GM12878 (cell line): ENCODE measurements around the gene EIF5A. TPM values are rescaled to one million over a fixed set of nuclear protein-coding genes. Genes with fewer than 3 reads are reported as not detected.

ENCODE experiments used
- BMI1 ChIP-seq: fragments of 450-650 bp; IDR thresholded peaks from 2 replicates; pipeline ENCODE4 v1.6.1; 2016; ENCODE audit warnings: mild to moderate bottlenecking, moderate library complexity, borderline replicate concordance
- CBX5 ChIP-seq: sonication (generic); IDR thresholded peaks from 2 replicates; pipeline ENCODE4 v1.6.1; 2016; ENCODE audit warnings: low read depth, moderate library complexity, mild to moderate bottlenecking, inconsistent platforms
- CUX1 ChIP-seq: IDR thresholded peaks from 2 replicates; pipeline ENCODE4 v1.6.1; 2012; ENCODE audit warnings: improper control_type of control experiment, low read depth, low read length; ENCODE audit not compliant: insufficient replicate concordance
- DPF2 ChIP-seq: fragments of 450-650 bp; IDR thresholded peaks from 2 replicates; pipeline ENCODE4 v1.6.1; 2017; ENCODE audit warnings: mild to moderate bottlenecking
- E2F8 ChIP-seq: fragments of 450-650 bp; IDR thresholded peaks from 2 replicates; pipeline ENCODE4 v1.6.1; 2018; ENCODE audit warnings: mild to moderate bottlenecking, low read depth, moderate library complexity; ENCODE audit not compliant: partially characterized antibody
- GABPA ChIP-seq: IDR thresholded peaks from 2 replicates; pipeline ENCODE4 v1.6.1; 2014; ENCODE audit warnings: antibody characterized with exemption, low read depth, mild to moderate bottlenecking, inconsistent platforms
- IKZF1 ChIP-seq: fragments of 450-650 bp; conservative IDR thresholded peaks from 2 replicates; pipeline ENCODE4 v1.6.1; 2017; ENCODE audit warnings: antibody characterized with exemption, mild to moderate bottlenecking
- IKZF2 ChIP-seq, 2 experiments: fragments of 450-650 bp; IDR thresholded peaks; 2 replicates each; pipeline ENCODE4 v1.6.1; 2017; ENCODE audit warnings: mild to moderate bottlenecking in 2 of 2, moderate library complexity in 2 of 2
- KAT2A ChIP-seq: conservative IDR thresholded peaks from 2 replicates; pipeline ENCODE4 v1.6.1; 2011; ENCODE audit warnings: low read depth, low read length; ENCODE audit not compliant: control insufficient read depth
- LARP7 ChIP-seq: fragments of 450-650 bp; IDR thresholded peaks from 2 replicates; pipeline ENCODE4 v1.6.1; 2017; ENCODE audit warnings: mild to moderate bottlenecking
- RAD21 ChIP-seq: IDR thresholded peaks from 2 replicates; pipeline ENCODE4 v1.6.1; 2011; ENCODE audit warnings: mild to moderate bottlenecking, low read depth, low read length, moderate library complexity; ENCODE audit not compliant: insufficient read depth
- RB1 ChIP-seq: fragments of 450-650 bp; formaldehyde crosslinking; IDR thresholded peaks from 2 replicates; pipeline ENCODE4 v1.6.1; 2017; ENCODE audit warnings: mild to moderate bottlenecking, borderline replicate concordance
- RELB ChIP-seq: fragments of 450-650 bp; IDR thresholded peaks from 2 replicates; pipeline ENCODE4 v1.6.1; 2017; ENCODE audit warnings: low read depth, mild to moderate bottlenecking, moderate library complexity
- SKIL ChIP-seq: fragments of 450-650 bp; IDR thresholded peaks from 2 replicates; pipeline ENCODE4 v1.6.1; 2017; ENCODE audit warnings: mild to moderate bottlenecking, low read depth, inconsistent platforms; ENCODE audit not compliant: poor library complexity, severe bottlenecking
- SP1 ChIP-seq: IDR thresholded peaks from one replicate; pipeline ENCODE4 v1.6.1; 2011; ENCODE audit warnings: low read depth, low read length
- SREBF1 ChIP-seq: IDR thresholded peaks from 2 replicates; pipeline ENCODE4 v1.6.1; 2012; ENCODE audit warnings: mild to moderate bottlenecking, low read length
- TBL1XR1 ChIP-seq: IDR thresholded peaks from 2 replicates; pipeline ENCODE4 v1.6.1; 2012; ENCODE audit warnings: low read depth, low read length, improper control_type of control experiment
- TCF12 ChIP-seq: IDR thresholded peaks from 2 replicates; pipeline ENCODE4 v1.6.1; 2011; ENCODE audit warnings: low read depth, mild to moderate bottlenecking, low read length
- ZBED1 ChIP-seq: IDR thresholded peaks from 2 replicates; pipeline ENCODE4 v1.6.1; 2016; ENCODE audit warnings: borderline replicate concordance
- ZZZ3 ChIP-seq: IDR thresholded peaks from 2 replicates; pipeline ENCODE4 v1.6.1; 2011; ENCODE audit warnings: low read depth; ENCODE audit not compliant: control insufficient read depth, insufficient read length
- polyA plus RNA-seq, 11 experiments: library from polyadenylated mRNA; depleted of rRNA in 4 of 11; unstranded in 6 of 11; stranded (reverse) in 5 of 11; fragments of >200 nt; fragmentation: Nextera tagmentation in 4 of 11; fragmentation: Illumina TruSeq in 1 of 11; extraction: Ambion mirVana in 4 of 11; extraction: Trizol in 1 of 11; gene quantifications; 1 replicate in 1 of 11; 2 replicates in 10 of 11; pipeline versions ENCODE4 v1.2.1 to v1.2.3, GENCODE V29; 2011 to 2016; ENCODE audit warnings: inconsistent platforms in 2 of 11, missing spikeins in 2 of 11, low read depth in 1 of 11
- total RNA-seq, 4 experiments: library from RNA; depleted of rRNA in 3 of 4; stranded (reverse); fragments of >200 nt in 3 of 4; fragmentation: Illumina TruSeq in 1 of 4; extraction: Trizol in 1 of 4; gene quantifications; 2 replicates each; pipeline versions ENCODE4 v1.2.1 to v1.2.3, GENCODE V29; 2013 to 2021

Gene EIF5A
- total and polyA plus RNA-seq, 10 of the 15 experiments (the other 5 are each of a cell fraction or from before 2014, with no cell fraction given): 26.5 to 1,792 (median 944) TPM

- peak; percentile 65 for TF ChIP-seq SP1
- peak; percentile 79 for TF ChIP-seq IKZF1
- TF ChIP-seq ZBED1: no peak
- TF ChIP-seq IKZF2 (IDR thresholded peaks at IDR 0.05): peak; percentile 39 to 42; a peak in 2 of 4 replicates
- peak; percentile 74; the same call in 1 of the 2 replicates for TF ChIP-seq RELB
- TF ChIP-seq CUX1: no peak
- TF ChIP-seq LARP7: no peak
- TF ChIP-seq KAT2A: no peak
- TF ChIP-seq ZZZ3: no peak
- no peak for TF ChIP-seq SKIL
- no peak for TF ChIP-seq RAD21
- TF ChIP-seq TCF12: no peak
- TF ChIP-seq GABPA: no peak
- TF ChIP-seq SREBF1: no peak
- TF ChIP-seq DPF2: no peak
- TF ChIP-seq BMI1: peak; percentile 73; the same call in 1 of the 2 replicates
- no peak for TF ChIP-seq CBX5
- TF ChIP-seq RB1: 0 out of 2 replicates have a peak, but pooled peaks have one; percentile 27
- TF ChIP-seq E2F8: peak; percentile 87
- no peak for TF ChIP-seq TBL1XR1
Observed at GRCh38 chr17:7329374-7329996, 22.1 kb downstream of the EIF5A start (continued).
